Naive B cell (primary cell): ENCODE measurements around the gene DCLRE1A. TPM values are rescaled to one million over a fixed set of nuclear protein-coding genes. Genes with fewer than 3 reads are reported as not detected.
A peak's percentile ranks its signal among the peaks of the same experiment; 100 is the strongest.
"Not testable (repeated sequence)": the region's sequence is repeated elsewhere in the genome, so short reads cannot be mapped to it uniquely, and the experiment has no call there.

Source experiments
- ATAC-seq, 2 donors: fragments of 150-1000 bp; cut with Tn5 transposase; 2 replicates each; pipeline ENCODE4 v1.10.0; 2021; ENCODE audit warnings: low read depth in 2 of 2, mild to moderate bottlenecking in 2 of 2, moderate library complexity in 2 of 2
- DNase-seq: peaks from one replicate; pipeline ENCODE4 v3.0.0; 2022
- H3K27ac Mint-ChIP-seq, 6 donors: one replicate each; pipeline ENCODE4 v1.8.0; 2020 to 2022; ENCODE audit warnings: mild to moderate bottlenecking in 6 of 6, mixed read lengths in 6 of 6, moderate library complexity in 5 of 6, inconsistent platforms in 2 of 6
- H3K27me3 Mint-ChIP-seq, 3 donors: one replicate each; pipeline ENCODE4 v1.8.0; 2021 to 2022; ENCODE audit warnings: mixed read lengths in 3 of 3, mild to moderate bottlenecking in 1 of 3
- H3K36me3 Mint-ChIP-seq, 2 donors: one replicate each; pipeline ENCODE4 v1.8.0; 2020 to 2022; ENCODE audit warnings: mixed read lengths in 2 of 2, inconsistent platforms in 1 of 2, mild to moderate bottlenecking in 1 of 2
- H3K4me1 Mint-ChIP-seq, 3 donors: one replicate each; pipeline ENCODE4 v1.8.0; 2020 to 2022; ENCODE audit warnings: mixed read lengths in 3 of 3, inconsistent platforms in 1 of 3, mild to moderate bottlenecking in 1 of 3, moderate library complexity in 1 of 3
- H3K4me3 Mint-ChIP-seq, 8 donors: one replicate each; pipeline ENCODE4 v1.8.0; 2020 to 2022; ENCODE audit warnings: mild to moderate bottlenecking in 8 of 8, mixed read lengths in 8 of 8, moderate library complexity in 8 of 8, inconsistent platforms in 2 of 8
- H3K9me3 Mint-ChIP-seq, 7 donors: one replicate each; pipeline ENCODE4 v1.8.0; 2020 to 2022; ENCODE audit warnings: mixed read lengths in 7 of 7, mild to moderate bottlenecking in 5 of 7, inconsistent platforms in 2 of 7, moderate library complexity in 1 of 7
- polyA plus RNA-seq, 6 donors: library from polyadenylated mRNA; unstranded; fragments of 300-500 nt; fragmentation: Illumina TruSeq; gene quantifications; one replicate each; pipeline ENCODE4 v1.2.3, GENCODE V29; 2021; ENCODE audit warnings: low read depth in 6 of 6

The DCLRE1A gene
- polyA plus RNA-seq, 6 donors from 2014 or later = 1.5 to 4.6 (median 1.9) TPM

DNA sequence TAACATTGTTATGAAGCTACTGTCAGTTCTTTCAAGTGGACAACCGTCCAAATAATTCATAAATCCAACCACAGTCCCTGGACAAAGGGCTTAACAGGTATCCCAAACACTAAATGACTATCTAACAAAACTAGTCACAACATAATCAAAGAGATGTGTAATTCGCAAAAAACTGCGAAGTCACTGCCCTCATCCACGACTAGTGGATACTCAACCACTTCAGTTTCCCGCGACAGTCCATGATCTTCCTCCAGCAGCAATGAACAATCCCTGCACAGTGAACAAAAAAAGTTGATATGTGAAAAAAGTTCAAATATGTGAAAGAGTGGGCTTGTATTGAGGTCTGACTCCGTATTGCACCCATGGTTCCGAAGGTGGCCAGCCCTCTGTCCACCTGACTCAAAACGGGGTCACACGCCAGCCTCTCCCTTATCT, 287 bp downstream of the DCLRE1A start:
- Mint-ChIP-seq H3K9me3 (no peaks in the 10 kb centered on the region), H3K27ac (peak overlapping the region; percentile 96 to 99 (median 98)), H3K27me3 (no peaks in the 10 kb centered on the region), H3K4me1 (peaks cover 27 to 49% (median 34%) of the 10 kb centered on the region in 3 donors), H3K36me3 (no peaks in the 10 kb centered on the region), H3K4me3 (peak overlapping the region; percentile 97 to 100 (median 99))
- DNase-seq (no peak), ATAC-seq (no peak)

DNA sequence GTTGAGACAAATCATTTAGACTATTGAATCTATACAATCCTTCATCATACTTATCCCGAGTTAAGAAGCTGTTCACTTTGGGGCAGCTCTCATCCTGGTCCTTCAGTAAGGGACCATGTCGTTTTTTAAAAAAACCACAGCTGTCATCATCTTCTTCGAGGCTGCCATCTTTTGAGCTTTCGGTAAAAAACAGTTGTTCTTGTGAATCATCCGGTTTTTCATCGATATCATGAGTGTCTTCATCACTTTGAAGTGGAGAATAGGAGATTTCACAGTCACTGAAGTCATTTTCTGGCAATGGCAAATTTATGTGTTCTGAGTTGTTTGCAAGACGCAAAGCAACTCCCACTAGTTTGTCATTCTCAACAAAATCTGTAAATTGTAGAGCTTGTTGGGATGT, 3.9 kb downstream of the DCLRE1A start:
- Mint-ChIP-seq H3K9me3 (no peaks in the 10 kb centered on the region), H3K27ac (peak overlapping the region in 1 of 6 donors; percentile 44), H3K4me3 (peak overlapping the region in 1 of 8 donors; percentile 47), H3K36me3 (no peaks in the 10 kb centered on the region), H3K27me3 (no peaks in the 10 kb centered on the region), H3K4me1 (peaks cover 16 to 26% (median 18%) of the 10 kb centered on the region in 3 donors)
- ATAC-seq (no peak), DNase-seq (no peak)

DNA sequence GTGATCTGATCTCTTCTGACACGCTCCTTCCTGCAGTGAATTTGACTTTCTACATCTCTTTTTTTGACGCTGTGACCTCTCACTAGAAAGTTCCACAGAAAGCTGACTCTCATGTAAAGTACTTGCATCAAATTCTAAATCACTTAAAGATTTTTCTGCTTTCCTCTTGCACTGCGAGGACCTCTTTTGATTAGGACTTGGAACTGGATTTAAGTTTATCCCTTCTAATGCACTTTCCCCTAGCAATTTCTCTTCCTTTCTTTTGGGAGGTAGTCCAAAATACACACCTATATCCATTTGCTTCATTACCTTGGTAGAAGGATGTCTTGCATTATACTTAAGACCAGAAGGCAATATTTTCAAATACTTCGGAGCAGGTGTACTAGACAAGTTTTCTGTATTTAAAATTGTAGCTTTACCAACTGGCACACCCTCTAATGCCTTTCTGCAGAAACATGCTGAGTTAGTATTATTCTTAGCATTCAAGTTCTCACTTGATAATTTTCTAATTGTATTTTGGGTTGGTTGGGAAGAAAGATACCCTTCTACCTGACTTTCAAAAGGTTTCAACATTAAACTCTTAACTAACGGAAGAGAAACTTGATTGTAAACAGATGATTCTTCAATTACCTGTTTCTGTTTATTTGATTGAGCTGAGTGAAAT, 4.6 kb downstream of the DCLRE1A start:
- Mint-ChIP-seq H3K27ac (peak overlapping the region in 1 of 6 donors; percentile 21), H3K4me1 (peaks cover 15 to 26% (median 15%) of the 10 kb centered on the region in 3 donors), H3K9me3 (no peaks in the 10 kb centered on the region), H3K4me3 (peak overlapping the region in 1 of 8 donors; percentile 47), H3K27me3 (no peaks in the 10 kb centered on the region), H3K36me3 (peaks cover 0 to under 1% of the 10 kb centered on the region in 2 donors)
- DNase-seq = no peak
- ATAC-seq = no peak

DNA sequence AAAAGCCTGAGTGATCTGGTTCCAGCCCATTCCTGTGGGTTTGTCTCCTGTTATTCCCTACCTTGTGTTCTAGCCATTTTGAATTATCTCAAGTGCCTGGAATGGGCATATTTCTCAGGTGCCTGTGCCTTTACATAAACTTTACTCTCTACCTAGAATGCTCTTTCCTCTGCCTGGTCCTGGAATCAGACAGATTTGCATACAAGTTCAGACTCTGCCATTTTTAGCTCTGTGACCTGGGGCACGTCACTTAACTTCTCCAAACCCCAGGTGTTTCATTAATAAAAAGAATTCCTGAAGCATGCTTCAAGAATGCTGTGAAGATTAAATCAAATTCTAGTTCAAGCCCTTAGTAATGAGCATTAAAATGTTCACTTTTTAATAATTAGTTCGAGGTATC, 7.8 kb downstream of the DCLRE1A start:
- H3K9me3 Mint-ChIP-seq = no peaks in the 10 kb centered on the region
- H3K4me3 Mint-ChIP-seq = no peak overlapping the region
- ATAC-seq (no peak), DNase-seq (no peak)
- peaks cover 7 to 8% (median 7%) of the 10 kb centered on the region in 3 donors for H3K4me1 Mint-ChIP-seq
- H3K36me3 Mint-ChIP-seq = peaks cover 0 to 7% of the 10 kb centered on the region in 2 donors
- H3K27me3 Mint-ChIP-seq = no peaks in the 10 kb centered on the region
- peak overlapping the region in 1 of 6 donors; percentile 59 for H3K27ac Mint-ChIP-seq

DNA sequence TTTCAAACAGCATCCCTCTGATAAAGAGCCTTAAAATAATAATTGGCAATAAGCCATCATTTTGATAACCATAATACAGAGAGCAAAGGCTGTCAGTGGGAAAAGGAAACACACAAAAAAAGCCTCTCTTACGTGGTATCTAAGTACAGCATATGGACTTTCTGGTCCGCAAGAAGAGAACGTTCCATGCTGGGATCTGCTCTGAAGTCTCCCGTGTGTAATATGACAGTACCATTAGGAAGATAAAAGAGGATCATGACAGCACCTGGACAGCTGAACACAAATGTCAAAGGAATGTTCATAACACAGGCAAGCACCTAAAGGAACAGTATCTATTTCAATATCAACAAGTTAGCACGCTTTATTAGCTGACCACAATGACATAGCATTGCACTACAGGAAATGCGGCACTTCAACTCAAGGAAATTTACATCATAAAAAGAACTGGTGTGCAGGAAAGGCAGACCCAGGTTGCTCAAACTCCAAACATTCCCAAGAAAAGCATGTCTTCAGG, 9.9 kb downstream of the DCLRE1A start:
- Mint-ChIP-seq H3K27me3 (no peaks in the 10 kb centered on the region), H3K4me1 (peaks cover 7 to 10% (median 7%) of the 10 kb centered on the region in 3 donors), H3K36me3 (peaks cover 0 to 13% of the 10 kb centered on the region in 2 donors), H3K4me3 (no peak overlapping the region), H3K9me3 (no peaks in the 10 kb centered on the region), H3K27ac (no peak overlapping the region)
- ATAC-seq (no peak), DNase-seq (no peak)

DNA sequence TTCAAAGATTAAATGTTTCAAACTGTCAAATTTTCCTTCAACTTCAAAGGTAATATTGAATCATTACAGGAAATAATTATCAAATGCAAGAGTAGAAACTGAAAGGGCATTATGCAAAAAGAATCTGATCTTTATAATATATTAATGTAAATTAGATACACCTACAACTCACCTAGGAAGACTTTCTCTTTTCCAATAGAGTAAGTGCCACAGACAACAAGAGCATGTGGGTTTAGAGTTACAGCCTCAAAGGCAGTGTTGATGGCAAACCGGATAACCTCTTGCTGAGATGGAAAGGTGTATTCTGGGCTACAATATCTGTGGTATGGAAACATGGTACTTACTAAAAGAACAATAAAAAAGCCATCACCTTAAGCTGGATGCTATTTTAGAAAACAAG, 11.7 kb downstream of the DCLRE1A start:
- H3K9me3 Mint-ChIP-seq = no peaks in the 10 kb centered on the region
- DNase-seq (no peak), ATAC-seq (no peak)
- H3K27me3 Mint-ChIP-seq = no peaks in the 10 kb centered on the region
- no peak overlapping the region for H3K4me3 Mint-ChIP-seq
- H3K4me1 Mint-ChIP-seq = peaks cover 7 to 10% (median 7%) of the 10 kb centered on the region in 3 donors
- peaks cover 0 to 13% of the 10 kb centered on the region in 2 donors for H3K36me3 Mint-ChIP-seq
- H3K27ac Mint-ChIP-seq = no peak overlapping the region

DNA sequence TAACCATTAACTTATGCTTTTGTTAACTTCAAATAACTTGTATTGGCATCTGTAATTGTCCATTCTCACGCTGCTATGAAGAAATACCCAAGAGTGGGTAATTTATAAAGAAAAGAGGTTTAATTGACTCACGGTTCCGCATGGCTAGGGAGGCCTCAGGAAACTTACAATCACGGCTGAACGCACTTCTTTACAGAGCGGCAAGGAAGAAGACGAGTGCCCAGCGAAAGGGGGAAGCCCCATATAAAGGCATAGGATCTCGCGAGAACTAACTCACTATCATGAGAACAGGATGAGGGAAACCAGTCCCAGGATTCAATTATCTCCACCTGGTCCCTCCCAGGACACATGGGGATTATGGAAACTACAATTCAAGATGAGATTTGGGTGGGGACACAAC, 25.3 kb downstream of the DCLRE1A start:
- Mint-ChIP-seq H3K9me3 (peaks cover 2 to 15% (median 9%) of the 10 kb centered on the region in 7 donors), H3K4me3 (peak overlapping the region in 1 of 8 donors; percentile 2), H3K27ac (peak overlapping the region in 1 of 6 donors; percentile 69)
- ATAC-seq = peak; percentile 77 to 84
- not testable (repeated sequence) for H3K36me3 Mint-ChIP-seq, H3K27me3 Mint-ChIP-seq, H3K4me1 Mint-ChIP-seq
- peak; percentile 3 for DNase-seq

DNA sequence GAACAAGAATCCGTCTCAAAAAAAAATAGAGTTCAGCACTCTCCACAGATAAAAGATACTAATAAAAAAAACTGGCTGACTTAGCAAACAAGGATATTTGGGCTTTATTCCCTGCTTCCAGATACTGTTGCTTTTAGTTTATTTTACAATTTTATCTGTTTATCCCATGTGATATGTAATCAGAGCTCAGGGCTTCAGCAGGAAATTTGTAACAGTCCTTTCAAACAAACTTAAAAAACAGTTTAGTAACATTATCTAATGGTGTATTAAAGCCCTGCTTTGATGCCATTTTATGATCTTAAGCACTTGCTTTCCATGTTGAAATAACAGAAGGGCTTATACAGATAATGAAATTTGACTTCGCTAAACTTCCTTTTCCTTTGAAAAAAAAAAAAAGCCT, 28.1 kb downstream of the DCLRE1A start:
- H3K9me3 Mint-ChIP-seq = peaks cover 2 to 15% (median 9%) of the 10 kb centered on the region in 7 donors
- no peak overlapping the region for H3K4me3 Mint-ChIP-seq
- H3K4me1 Mint-ChIP-seq = peaks cover 4% of the 10 kb centered on the region in 3 donors
- DNase-seq (no peak), ATAC-seq (no peak)
- no peak overlapping the region for H3K27ac Mint-ChIP-seq
- peaks cover 0 to 9% (median 4%) of the 10 kb centered on the region in 3 donors for H3K27me3 Mint-ChIP-seq
- H3K36me3 Mint-ChIP-seq = no peaks in the 10 kb centered on the region

DNA sequence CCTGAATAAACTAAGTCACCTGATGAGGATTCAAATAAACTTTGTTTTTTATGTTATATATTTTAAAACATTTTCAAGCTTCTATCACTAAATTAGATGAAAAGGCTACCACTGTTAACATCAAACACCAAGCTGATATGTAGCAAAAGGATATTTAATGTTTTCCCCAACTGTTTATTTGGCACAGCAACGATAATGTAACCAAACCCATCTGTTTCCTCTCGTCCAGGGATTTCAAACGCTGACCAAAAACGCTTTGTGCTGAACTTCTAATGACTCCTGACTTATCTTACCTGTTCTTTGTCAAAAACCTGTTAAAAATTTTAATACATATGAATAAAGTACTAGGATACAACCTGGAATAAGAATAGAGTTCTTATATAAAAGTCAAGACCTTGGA, 30.5 kb downstream of the DCLRE1A start:
- ATAC-seq = no peak
- peaks cover 0 to 13% (median 4%) of the 10 kb centered on the region in 3 donors for H3K27me3 Mint-ChIP-seq

DNA sequence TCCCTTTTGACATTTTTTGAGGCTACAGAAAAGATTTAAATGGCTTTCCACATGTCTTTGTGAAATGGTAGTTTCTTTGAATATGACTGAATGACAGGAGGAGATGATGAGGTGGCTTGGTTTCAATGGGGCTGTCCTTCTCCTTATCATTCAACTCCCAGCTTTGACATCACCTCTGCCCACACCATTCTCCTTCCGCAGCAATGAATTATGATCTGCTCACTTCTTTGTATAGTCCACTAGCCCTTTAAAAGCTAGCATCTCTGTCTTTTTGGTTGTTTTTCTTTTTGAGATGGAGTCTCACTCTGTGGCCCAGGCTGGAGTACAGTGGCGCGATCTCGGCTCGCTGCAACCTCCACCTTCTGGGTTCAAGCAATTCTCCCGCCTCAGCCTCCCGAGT, 31.7 kb downstream of the DCLRE1A start:
- Mint-ChIP-seq H3K4me3 (no peak overlapping the region), H3K9me3 (peaks cover 0 to 1% (median 0%) of the 10 kb centered on the region in 7 donors), H3K4me1 (no peaks in the 10 kb centered on the region), H3K27ac (no peak overlapping the region), H3K36me3 (no peaks in the 10 kb centered on the region), H3K27me3 (peaks cover 0 to 13% (median 4%) of the 10 kb centered on the region in 3 donors)
- ATAC-seq (no peak), DNase-seq (no peak)

More for the DNA sequence above, 30.5 kb downstream of the DCLRE1A start:
- peaks cover 0 to 2% (median under 1%) of the 10 kb centered on the region in 3 donors for H3K4me1 Mint-ChIP-seq
- no peaks in the 10 kb centered on the region for H3K36me3 Mint-ChIP-seq
- no peak for DNase-seq
- H3K9me3 Mint-ChIP-seq = peaks cover 0 to 7% (median 5%) of the 10 kb centered on the region in 7 donors
- no peak overlapping the region for H3K27ac Mint-ChIP-seq
- H3K4me3 Mint-ChIP-seq = no peak overlapping the region

DNA sequence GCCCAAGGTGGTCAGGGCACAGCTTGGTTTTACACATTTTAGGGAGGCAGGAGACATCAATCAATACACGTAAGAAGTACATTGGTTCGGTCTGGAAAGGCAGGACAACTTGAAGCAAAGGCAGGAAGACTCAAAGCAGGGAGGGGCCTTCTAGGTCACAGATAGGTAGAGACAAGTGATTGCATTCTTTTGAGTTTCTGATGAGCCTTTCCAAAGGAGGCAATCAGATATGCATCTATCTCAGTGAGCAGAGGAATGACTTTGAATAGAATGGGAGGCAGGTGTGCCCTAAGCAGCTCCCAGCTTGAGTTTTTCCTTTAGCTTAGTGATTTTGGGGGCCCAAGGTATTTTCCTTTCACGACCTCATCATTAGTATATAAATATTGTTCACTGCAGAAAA, 32.6 kb downstream of the DCLRE1A start:
- H3K36me3 Mint-ChIP-seq, H3K9me3 Mint-ChIP-seq, DNase-seq, H3K4me1 Mint-ChIP-seq, H3K27ac Mint-ChIP-seq, H3K4me3 Mint-ChIP-seq, ATAC-seq: not testable (repeated sequence)
- H3K27me3 Mint-ChIP-seq = peaks cover 0 to 13% (median 4%) of the 10 kb centered on the region in 3 donors

DNA sequence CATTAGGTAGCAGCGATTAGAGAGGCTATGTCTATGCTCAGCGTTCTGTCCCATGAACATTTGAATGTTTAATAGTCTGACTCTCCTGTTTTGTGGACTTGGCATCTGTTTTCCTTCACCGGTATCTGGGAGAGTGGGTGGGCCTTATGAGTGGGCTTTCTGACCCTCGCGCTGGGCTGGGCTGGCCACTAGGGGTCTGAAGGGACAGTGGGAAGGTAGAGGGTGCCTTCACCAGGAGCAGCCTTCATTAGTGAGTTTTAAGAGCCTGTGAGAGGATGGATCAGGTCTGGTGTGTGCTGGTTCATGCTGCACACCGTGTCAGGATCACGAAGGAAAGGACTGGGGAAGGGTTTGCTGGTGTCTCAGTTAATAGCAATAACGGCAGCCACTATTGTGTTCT, 33.4 kb downstream of the DCLRE1A start:
- Mint-ChIP-seq H3K9me3 (no peaks in the 10 kb centered on the region), H3K36me3 (no peaks in the 10 kb centered on the region), H3K4me3 (no peak overlapping the region), H3K27me3 (peaks cover 0 to 13% (median 4%) of the 10 kb centered on the region in 3 donors), H3K27ac (no peak overlapping the region), H3K4me1 (no peaks in the 10 kb centered on the region)
- DNase-seq = no peak
- no peak for ATAC-seq

DNA sequence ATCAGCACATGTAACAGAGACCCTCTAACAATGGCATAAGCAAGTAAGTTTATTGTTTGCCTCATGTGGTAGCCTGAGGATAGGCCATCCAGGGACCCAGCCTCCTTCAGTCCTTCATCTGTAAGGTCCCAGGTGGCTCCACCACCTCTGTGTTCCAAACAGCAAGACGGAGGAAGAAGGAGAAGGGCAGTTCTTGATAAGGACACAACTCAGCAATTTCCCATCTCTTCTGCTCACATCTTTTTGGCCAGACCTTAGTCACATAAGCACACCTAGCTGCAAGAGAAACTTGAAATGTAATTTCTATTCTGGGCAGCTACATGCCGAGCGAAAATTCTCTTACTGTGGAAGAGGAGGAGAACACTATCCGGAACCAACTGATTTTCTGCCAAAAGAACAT, 33.9 kb downstream of the DCLRE1A start:
- DNase-seq (no peak), ATAC-seq (no peak)
- H3K4me1 Mint-ChIP-seq = no peaks in the 10 kb centered on the region
- H3K9me3 Mint-ChIP-seq = no peaks in the 10 kb centered on the region
- H3K4me3 Mint-ChIP-seq = no peak overlapping the region
- no peaks in the 10 kb centered on the region for H3K36me3 Mint-ChIP-seq
- no peak overlapping the region for H3K27ac Mint-ChIP-seq
- H3K27me3 Mint-ChIP-seq = peaks cover 0 to 13% (median 4%) of the 10 kb centered on the region in 3 donors

DNA sequence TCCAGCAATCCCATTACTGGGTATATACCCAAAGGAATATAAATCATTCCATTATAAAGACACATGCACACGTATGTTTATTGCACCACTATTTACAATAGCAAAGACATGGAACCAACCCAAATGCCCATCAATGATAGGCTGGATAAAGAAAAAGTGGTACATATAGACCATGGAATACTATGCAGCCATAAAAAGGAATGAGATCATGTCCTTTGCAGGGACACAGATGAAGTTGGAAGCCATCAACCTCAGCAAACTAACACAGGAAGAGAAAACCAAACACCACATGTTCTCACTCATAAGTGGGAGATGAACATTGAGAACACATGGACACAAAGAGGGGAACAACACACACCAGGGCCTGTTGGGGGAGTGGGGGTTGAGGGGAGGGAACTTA, 39.2 kb downstream of the DCLRE1A start:
- H3K27ac Mint-ChIP-seq, H3K4me1 Mint-ChIP-seq, H3K36me3 Mint-ChIP-seq, ATAC-seq, H3K9me3 Mint-ChIP-seq, H3K4me3 Mint-ChIP-seq, DNase-seq: not testable (repeated sequence)
- H3K27me3 Mint-ChIP-seq = peaks cover 4 to 18% (median 13%) of the 10 kb centered on the region in 3 donors
